Progenitor cell of endocrine pancreas (in vitro differentiated cells): Measurements from ENCODE around the gene MSI2. TPM values are rescaled to one million over a fixed set of nuclear protein-coding genes. Genes with fewer than 3 reads are reported as not detected.
A peak's percentile ranks its signal among the peaks of the same experiment; 100 is the strongest.

Source experiments
- DNase-seq: peaks from one replicate; pipeline ENCODE4 v3.0.0; 2021; ENCODE audit warnings: low spot score; ENCODE audit not compliant: unreplicated experiment
- H3K27ac Mint-ChIP-seq: 2 replicates; pipeline ENCODE4 v1.8.0; 2021; ENCODE audit warnings: mild to moderate bottlenecking, moderate library complexity, mixed read lengths
- H3K27me3 Mint-ChIP-seq: 2 replicates; pipeline ENCODE4 v1.8.0; 2021; ENCODE audit warnings: mixed read lengths
- H3K36me3 Mint-ChIP-seq: 2 replicates; pipeline ENCODE4 v1.8.0; 2022; ENCODE audit warnings: mixed read lengths; ENCODE audit not compliant: insufficient read depth
- H3K4me1 Mint-ChIP-seq: 2 replicates; pipeline ENCODE4 v1.8.0; 2021; ENCODE audit warnings: low read depth, mixed read lengths
- H3K4me3 Mint-ChIP-seq: 2 replicates; pipeline ENCODE4 v1.8.0; 2021; ENCODE audit warnings: low read depth, mild to moderate bottlenecking, moderate library complexity, mixed read lengths
- H3K9me3 Mint-ChIP-seq: 2 replicates; pipeline ENCODE4 v1.8.0; 2021; ENCODE audit warnings: low read depth, mixed read lengths
- CTCF ChIP-seq: fragments of 200-600 bp; sonication (generic); IDR thresholded peaks from one replicate; pipeline ENCODE4 v1.5.0; 2021; ENCODE audit warnings: antibody characterized with exemption, mild to moderate bottlenecking; ENCODE audit not compliant: unreplicated experiment
- total RNA-seq: library from RNA; stranded (reverse); gene quantifications from 2 replicates; pipeline ENCODE4 v1.2.1, GENCODE V29; 2021

MSI2 gene
- total RNA-seq, 1 donor from 2014 or later, result 164 TPM

GRCh38 chr17:57609878-57610270 is 353.6 kb downstream of the MSI2 start:
- no peak for TF ChIP-seq CTCF
- Mint-ChIP-seq H3K27ac (peak overlapping the region; percentile 78), H3K36me3 (no peaks in the 10 kb centered on the region), H3K4me3 (no peak overlapping the region), H3K27me3 (no peaks in the 10 kb centered on the region), H3K4me1 (peaks cover 29% of the 10 kb centered on the region), H3K9me3 (no peaks in the 10 kb centered on the region)
- DNase-seq, result no peak

DNA sequence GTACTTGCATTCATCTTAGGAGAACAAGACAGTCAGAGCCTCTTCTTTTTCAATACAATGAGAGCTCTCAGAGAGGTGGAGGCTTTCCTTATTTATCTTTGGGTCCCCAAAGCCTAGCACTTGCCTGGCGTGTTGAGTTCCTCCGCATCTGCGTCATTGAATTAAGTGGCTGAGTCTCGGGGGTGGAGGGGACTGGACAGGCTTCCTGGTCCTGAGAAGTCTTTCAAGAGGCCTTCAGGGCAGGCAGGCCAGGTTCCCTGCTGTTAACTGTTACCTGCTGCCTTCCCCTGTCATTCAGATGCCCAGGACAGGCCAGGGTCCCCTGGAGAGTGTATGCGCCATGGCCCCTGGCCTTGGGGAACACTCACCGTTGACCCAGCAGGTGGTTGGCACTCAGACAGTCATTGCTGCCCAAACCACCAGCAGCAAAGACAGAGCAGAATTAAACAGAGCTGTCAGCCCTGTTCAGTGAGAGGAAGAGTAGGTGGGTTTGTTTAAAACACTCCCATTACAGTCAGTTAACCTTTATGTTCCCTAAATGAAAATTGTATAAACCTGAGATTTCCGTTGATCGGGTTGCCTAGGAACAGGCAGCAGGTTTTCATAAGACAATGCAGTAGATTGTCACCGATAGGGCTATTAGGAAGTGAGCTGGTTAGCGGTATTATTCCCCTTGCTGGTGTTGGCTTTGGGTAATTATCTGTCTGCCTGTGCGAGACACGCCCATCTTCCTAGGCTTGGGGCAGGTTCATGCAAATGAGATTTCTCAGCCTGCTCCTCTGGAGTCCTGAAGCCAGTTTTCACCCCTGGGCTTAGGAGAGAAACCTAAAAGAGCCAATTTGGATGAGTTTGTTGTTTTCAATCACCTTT is 356.1 kb downstream of the MSI2 start:
- Mint-ChIP-seq H3K4me1 (peaks cover 17% of the 10 kb centered on the region), H3K36me3 (peaks cover 18% of the 10 kb centered on the region), H3K27me3 (no peaks in the 10 kb centered on the region), H3K27ac (no peak overlapping the region), H3K9me3 (peaks cover 8% of the 10 kb centered on the region), H3K4me3 (no peak overlapping the region)
- no peak for DNase-seq
- TF ChIP-seq CTCF, result no peak

- TF ChIP-seq CTCF, result no peak
- DNase-seq, result no peak
- Mint-ChIP-seq H3K4me3 (no peak overlapping the region), H3K27ac (no peak overlapping the region), H3K27me3 (no peaks in the 10 kb centered on the region), H3K36me3 (peaks cover 28% of the 10 kb centered on the region), H3K4me1 (peaks cover 4% of the 10 kb centered on the region), H3K9me3 (peaks cover 8% of the 10 kb centered on the region)
Observed at GRCh38 chr17:57614742-57615141, 358.4 kb downstream of the MSI2 start.

DNA sequence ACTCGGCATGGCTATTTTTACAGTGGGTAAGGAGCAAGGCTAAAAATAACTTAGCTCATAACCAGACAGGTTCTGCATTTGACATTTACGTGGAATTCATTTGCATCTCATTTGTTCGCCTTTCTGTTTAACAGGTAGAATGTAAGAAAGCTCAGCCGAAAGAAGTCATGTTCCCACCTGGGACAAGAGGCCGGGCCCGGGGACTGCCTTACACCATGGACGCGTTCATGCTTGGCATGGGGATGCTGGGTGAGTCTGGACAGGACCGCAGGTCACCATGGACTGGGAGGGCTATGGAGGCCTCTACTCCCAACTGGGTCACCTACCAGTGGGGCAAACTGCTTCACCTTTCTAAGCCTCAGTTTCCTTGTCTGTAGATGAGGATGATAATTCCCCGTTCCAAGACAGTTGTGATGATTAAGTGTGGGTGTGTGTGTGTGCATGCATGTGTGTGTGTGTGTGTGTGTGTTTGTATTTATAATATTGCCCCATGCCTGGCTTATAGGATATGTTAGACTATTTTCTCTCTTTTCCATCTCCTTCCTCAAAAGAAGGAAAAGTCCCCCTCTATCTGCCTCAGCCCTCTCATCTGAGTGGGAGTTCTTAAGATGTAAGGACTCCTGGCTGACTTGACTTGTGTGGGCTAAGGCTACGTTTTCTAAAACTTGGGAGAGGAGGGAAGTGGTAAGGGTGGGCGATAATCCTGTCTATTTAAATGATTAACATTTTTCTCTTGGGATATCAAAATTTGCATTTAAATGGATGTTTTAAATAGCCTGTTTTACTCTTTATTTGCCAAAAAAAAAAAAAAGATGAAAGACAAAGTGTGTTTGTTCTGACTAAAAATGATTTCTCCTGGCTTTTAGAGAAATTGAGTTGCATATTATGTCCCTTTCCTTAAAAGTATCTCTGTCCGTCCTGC is 359.8 kb downstream of the MSI2 start:
- Mint-ChIP-seq H3K36me3 (peaks cover 29% of the 10 kb centered on the region), H3K27me3 (no peaks in the 10 kb centered on the region), H3K4me3 (no peak overlapping the region), H3K27ac (no peak overlapping the region), H3K9me3 (peaks cover 8% of the 10 kb centered on the region), H3K4me1 (peaks cover 2% of the 10 kb centered on the region)
- TF ChIP-seq CTCF, result no peak
- no peak for DNase-seq

GRCh38 chr17:57617218-57617617 is 360.9 kb downstream of the MSI2 start:
- Mint-ChIP-seq H3K27me3 (no peaks in the 10 kb centered on the region), H3K36me3 (peaks cover 29% of the 10 kb centered on the region), H3K4me1 (peaks cover 2% of the 10 kb centered on the region), H3K4me3 (no peak overlapping the region), H3K27ac (no peak overlapping the region), H3K9me3 (peaks cover 8% of the 10 kb centered on the region)
- TF ChIP-seq CTCF, result no peak
- DNase-seq, result no peak
